Transverse colon (tissue), 4 donors: Measurements from ENCODE around the gene SUGCT.

Experiments used
- EP300 ChIP-seq: sonication (generic); formaldehyde crosslinking; IDR thresholded peaks from one replicate; pipeline ENCODE4 v1.6.1; 2017; ENCODE audit warnings: antibody characterized with exemption, low read depth
- POLR2A ChIP-seq: fragments of 450-650 bp; IDR thresholded peaks from one replicate; pipeline ENCODE4 v1.6.1; 2016; ENCODE audit warnings: antibody characterized with exemption, mild to moderate bottlenecking, moderate library complexity
- POLR2AphosphoS5 ChIP-seq, 3 donors: sonication (generic); formaldehyde crosslinking; IDR thresholded peaks; one replicate each; pipeline ENCODE4 v1.6.1; 2016; ENCODE audit warnings: antibody characterized with exemption in 3 of 3
- TF ChIP-seq, protein P1 (sequence below), 5 experiments: fragments of 200-600 bp in 3 of 5; fragments of 450-650 bp in 2 of 5; sonication (generic) in 3 of 5; IDR thresholded peaks; 1 replicate in 2 of 5; 2 replicates in 3 of 5; pipeline ENCODE4 v1.5.1; 2016 to 2017; ENCODE audit warnings: antibody characterized with exemption in 5 of 5, inconsistent platforms in 3 of 5, mild to moderate bottlenecking in 2 of 5, moderate library complexity in 1 of 5

DNA sequence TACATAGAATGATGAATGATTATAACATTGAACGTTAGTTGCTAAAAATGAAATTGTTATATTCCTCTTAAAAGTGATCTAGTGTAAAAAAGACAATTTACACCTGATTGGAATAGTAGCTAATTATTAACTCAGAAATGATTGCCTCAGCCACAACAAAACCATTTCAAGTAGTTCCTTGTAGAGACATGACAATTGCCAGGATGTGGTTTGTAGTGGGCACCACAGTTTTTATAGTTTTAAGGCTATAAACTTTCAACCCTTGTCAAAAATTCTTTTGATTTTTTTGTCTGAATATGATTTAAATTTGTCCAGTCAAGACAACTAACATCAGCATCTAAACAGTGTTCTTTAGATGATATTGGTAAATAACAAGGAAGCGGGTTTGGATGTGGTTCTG, 145.2 kb downstream of the SUGCT start:
- TF ChIP-seq, protein P1, sequence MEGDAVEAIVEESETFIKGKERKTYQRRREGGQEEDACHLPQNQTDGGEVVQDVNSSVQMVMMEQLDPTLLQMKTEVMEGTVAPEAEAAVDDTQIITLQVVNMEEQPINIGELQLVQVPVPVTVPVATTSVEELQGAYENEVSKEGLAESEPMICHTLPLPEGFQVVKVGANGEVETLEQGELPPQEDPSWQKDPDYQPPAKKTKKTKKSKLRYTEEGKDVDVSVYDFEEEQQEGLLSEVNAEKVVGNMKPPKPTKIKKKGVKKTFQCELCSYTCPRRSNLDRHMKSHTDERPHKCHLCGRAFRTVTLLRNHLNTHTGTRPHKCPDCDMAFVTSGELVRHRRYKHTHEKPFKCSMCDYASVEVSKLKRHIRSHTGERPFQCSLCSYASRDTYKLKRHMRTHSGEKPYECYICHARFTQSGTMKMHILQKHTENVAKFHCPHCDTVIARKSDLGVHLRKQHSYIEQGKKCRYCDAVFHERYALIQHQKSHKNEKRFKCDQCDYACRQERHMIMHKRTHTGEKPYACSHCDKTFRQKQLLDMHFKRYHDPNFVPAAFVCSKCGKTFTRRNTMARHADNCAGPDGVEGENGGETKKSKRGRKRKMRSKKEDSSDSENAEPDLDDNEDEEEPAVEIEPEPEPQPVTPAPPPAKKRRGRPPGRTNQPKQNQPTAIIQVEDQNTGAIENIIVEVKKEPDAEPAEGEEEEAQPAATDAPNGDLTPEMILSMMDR (IDR thresholded peaks at IDR 0.05): no peak
- no peak for TF ChIP-seq EP300
- no peak for TF ChIP-seq POLR2AphosphoS5 (IDR thresholded peaks at IDR 0.05)
- TF ChIP-seq POLR2A: no peak
